Measurements from ENCODE around the gene CD55.

GRCh38 chr1:207305489-207305873, 16.0 kb upstream of the CD55 start:
- TF ChIP-seq CTCF (IDR thresholded peaks at IDR 0.05) (no peak), POLR2A (IDR thresholded peaks at IDR 0.05) (no peak)
